ENCODE measurements around the gene MVK.

Gene MVK

GRCh38 chr12:109567967-109568366 is 5.6 kb upstream of the MVK start:
- TF ChIP-seq CTCF (IDR thresholded peaks at IDR 0.05; ENCODE audit: insufficient read depth, low read length, poor library complexity, severe bottlenecking) = no peak
- no peak for DNase-seq (ENCODE audit: extremely low read depth, insufficient read length)
- Histone ChIP-seq H3K4me3 (replicated peaks; ENCODE audit: low read depth, low read length) (no peak overlapping the region), H3K27me3 (replicated peaks; ENCODE audit: control insufficient read depth, insufficient read depth, low read length) (no peaks in the 10 kb centered on the region), H3K36me3 (ENCODE audit: control insufficient read depth, insufficient read depth, low read length) (peaks cover 22% of the 10 kb centered on the region)

DNA sequence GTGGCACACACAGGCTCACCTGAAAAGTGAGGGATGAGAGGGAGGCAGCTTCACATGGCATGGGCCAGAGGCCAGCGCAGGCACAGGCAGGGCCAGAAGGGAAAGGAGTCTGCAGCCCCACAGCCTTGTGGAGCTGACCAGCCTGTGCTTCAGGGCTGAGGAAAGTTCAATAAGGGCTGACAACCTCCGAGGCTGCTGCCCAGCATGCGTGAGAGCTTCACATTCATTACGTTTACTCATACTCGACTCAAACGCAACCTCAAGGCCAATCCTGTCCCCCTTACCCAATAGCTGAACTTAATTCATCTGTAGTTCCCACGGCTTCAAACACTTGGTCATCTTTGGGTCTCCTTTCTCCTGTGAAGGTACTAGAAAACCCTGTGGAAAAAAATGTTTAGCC is 5.1 kb upstream of the MVK start:
- no peak for TF ChIP-seq CTCF (IDR thresholded peaks at IDR 0.05; ENCODE audit: insufficient read depth, low read length, poor library complexity, severe bottlenecking)
- DNase-seq (ENCODE audit: extremely low read depth, insufficient read length) = no peak
- no peaks in the 10 kb centered on the region for H3K27me3 ChIP-seq (replicated peaks; ENCODE audit: control insufficient read depth, insufficient read depth, low read length)
- no peak overlapping the region for H3K4me3 ChIP-seq (replicated peaks; ENCODE audit: low read depth, low read length)
- peaks cover 21% of the 10 kb centered on the region for H3K36me3 ChIP-seq (ENCODE audit: control insufficient read depth, insufficient read depth, low read length)

DNA sequence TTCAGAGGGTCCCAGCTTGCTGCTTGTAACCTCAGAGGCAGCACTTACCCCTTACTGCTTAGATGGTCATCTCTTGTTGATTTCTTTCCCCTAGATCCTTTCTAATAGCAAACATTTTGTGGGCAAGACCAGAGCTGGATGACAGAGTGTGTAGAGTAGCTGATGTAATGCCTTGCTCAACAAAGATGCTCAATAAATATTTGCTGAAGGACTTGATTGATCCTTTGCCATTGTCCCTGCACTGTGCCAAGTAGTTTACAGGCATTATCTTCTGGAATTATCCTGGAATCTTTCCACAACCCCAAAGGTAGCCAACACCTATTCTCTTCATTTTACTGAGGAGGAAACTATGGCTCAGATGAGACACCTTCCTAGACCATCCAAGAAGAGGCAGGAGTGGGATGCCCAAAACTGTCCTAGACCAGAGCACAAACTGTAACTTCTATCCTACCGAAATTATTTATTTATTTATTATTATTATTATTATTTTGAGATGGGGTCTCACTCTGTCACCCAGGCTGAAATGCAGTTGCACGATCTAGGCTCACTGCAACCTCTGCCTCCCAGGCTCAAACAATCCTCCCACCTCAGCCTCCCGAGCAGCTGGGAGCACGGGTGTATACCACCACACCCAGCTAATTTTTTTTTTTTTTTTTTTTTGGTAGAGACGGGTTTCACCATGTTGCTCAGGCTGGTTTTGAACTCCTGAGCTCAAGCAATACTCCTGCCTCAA is 1.7 kb upstream of the MVK start:
- Histone ChIP-seq H3K27me3 (replicated peaks; ENCODE audit: control insufficient read depth, insufficient read depth, low read length) (no peaks in the 10 kb centered on the region), H3K4me3 (replicated peaks; ENCODE audit: low read depth, low read length) (peak overlapping the region; percentile 86), H3K36me3 (ENCODE audit: control insufficient read depth, insufficient read depth, low read length) (peaks cover 13% of the 10 kb centered on the region)
- DNase-seq (ENCODE audit: extremely low read depth, insufficient read length) = no peak
- no peak for TF ChIP-seq CTCF (IDR thresholded peaks at IDR 0.05; ENCODE audit: insufficient read depth, low read length, poor library complexity, severe bottlenecking)

- Histone ChIP-seq H3K27me3 (replicated peaks; ENCODE audit: control insufficient read depth, insufficient read depth, low read length) (no peaks in the 10 kb centered on the region), H3K4me3 (replicated peaks; ENCODE audit: low read depth, low read length) (peak overlapping the region; percentile 86), H3K36me3 (ENCODE audit: control insufficient read depth, insufficient read depth, low read length) (peaks cover 14% of the 10 kb centered on the region)
- DNase-seq (ENCODE audit: extremely low read depth, insufficient read length) = no peak
- no peak for TF ChIP-seq CTCF (IDR thresholded peaks at IDR 0.05; ENCODE audit: insufficient read depth, low read length, poor library complexity, severe bottlenecking)
Observed at GRCh38 chr12:109572506-109572845, 1.1 kb upstream of the MVK start.

- TF ChIP-seq CTCF (IDR thresholded peaks at IDR 0.05; ENCODE audit: insufficient read depth, low read length, poor library complexity, severe bottlenecking) = no peak
- Histone ChIP-seq H3K36me3 (ENCODE audit: control insufficient read depth, insufficient read depth, low read length) (peaks cover 20% of the 10 kb centered on the region), H3K27me3 (replicated peaks; ENCODE audit: control insufficient read depth, insufficient read depth, low read length) (no peaks in the 10 kb centered on the region)
Observed at GRCh38 chr12:109573914-109574244, 285 bp downstream of the MVK start.

GRCh38 chr12:109575683-109576082 is 2.1 kb downstream of the MVK start:
- no peak for DNase-seq (ENCODE audit: extremely low read depth, insufficient read length)
- no peak for TF ChIP-seq CTCF (IDR thresholded peaks at IDR 0.05; ENCODE audit: insufficient read depth, low read length, poor library complexity, severe bottlenecking)
- Histone ChIP-seq H3K27me3 (replicated peaks; ENCODE audit: control insufficient read depth, insufficient read depth, low read length) (no peaks in the 10 kb centered on the region), H3K4me3 (replicated peaks; ENCODE audit: low read depth, low read length) (no peak overlapping the region), H3K36me3 (ENCODE audit: control insufficient read depth, insufficient read depth, low read length) (peaks cover 28% of the 10 kb centered on the region)

More at GRCh38 chr12:109573914-109574244, 285 bp downstream of the MVK start:
- no peak for DNase-seq (ENCODE audit: extremely low read depth, insufficient read length)
- H3K4me3 ChIP-seq (replicated peaks; ENCODE audit: low read depth, low read length) = peak overlapping the region; percentile 89
